Mucosa of rectum (tissue), 2 donors: ENCODE results near the gene KLF13.
A peak's percentile ranks its signal among the peaks of the same experiment; 100 is the strongest.

ENCODE experiments used
- H3K27ac ChIP-seq, 2 donors: one replicate each; pipeline ENCODE4 v1.7.0; 2013; ENCODE audit warnings: inconsistent platforms in 2 of 2, low read depth in 2 of 2, low read length in 2 of 2
- H3K27me3 ChIP-seq, 2 donors: one replicate each; pipeline ENCODE4 v1.7.0; 2013; ENCODE audit warnings: low read length in 2 of 2; ENCODE audit not compliant: control insufficient read depth in 2 of 2, insufficient read depth in 2 of 2
- H3K36me3 ChIP-seq, 2 donors: one replicate each; pipeline ENCODE4 v1.7.0; 2013; ENCODE audit warnings: low read length in 2 of 2; ENCODE audit not compliant: control insufficient read depth in 2 of 2, insufficient read depth in 2 of 2
- H3K4me1 ChIP-seq, 2 donors: one replicate each; pipeline ENCODE4 v1.7.0; 2013; ENCODE audit warnings: low read length in 2 of 2, mild to moderate bottlenecking in 1 of 2; ENCODE audit not compliant: control insufficient read depth in 2 of 2, insufficient read depth in 2 of 2
- H3K4me3 ChIP-seq, 2 donors: one replicate each; pipeline ENCODE4 v1.7.0; 2013; ENCODE audit warnings: low read length in 2 of 2
- H3K9ac ChIP-seq, 2 donors: one replicate each; pipeline ENCODE4 v1.7.0; 2013; ENCODE audit warnings: low read length in 2 of 2, low read depth in 1 of 2, mild to moderate bottlenecking in 1 of 2
- H3K9me3 ChIP-seq, 2 donors: one replicate each; pipeline ENCODE4 v1.7.0; 2013; ENCODE audit warnings: low read length in 2 of 2; ENCODE audit not compliant: control insufficient read depth in 2 of 2
- donor health status: healthy.
- donor health status: Normal muscosa, but diverticular disease.

KLF13 gene

GRCh38 chr15:31326156-31326874 is at the start of gene KLF13:
KLF13 (plus strand) TSS chr15:31326835; CDS start chr15:31327213, 378 bp downstream.
- H3K4me3 ChIP-seq = peak within 1 kb of the TSS; percentile 77 to 79
- peak within 1 kb of the TSS; percentile 100 for H3K27ac ChIP-seq
- H3K36me3 ChIP-seq = peaks cover 0 to 2% of the 10 kb centered on the region in 2 donors
- peak within 1 kb of the TSS; percentile 94 to 98 for H3K9ac ChIP-seq
- peaks cover 28 to 35% of the 10 kb centered on the region in 2 donors for H3K4me1 ChIP-seq
- no peaks in the 10 kb centered on the region for H3K27me3 ChIP-seq
- H3K9me3 ChIP-seq = no peaks in the 10 kb centered on the region

DNA sequence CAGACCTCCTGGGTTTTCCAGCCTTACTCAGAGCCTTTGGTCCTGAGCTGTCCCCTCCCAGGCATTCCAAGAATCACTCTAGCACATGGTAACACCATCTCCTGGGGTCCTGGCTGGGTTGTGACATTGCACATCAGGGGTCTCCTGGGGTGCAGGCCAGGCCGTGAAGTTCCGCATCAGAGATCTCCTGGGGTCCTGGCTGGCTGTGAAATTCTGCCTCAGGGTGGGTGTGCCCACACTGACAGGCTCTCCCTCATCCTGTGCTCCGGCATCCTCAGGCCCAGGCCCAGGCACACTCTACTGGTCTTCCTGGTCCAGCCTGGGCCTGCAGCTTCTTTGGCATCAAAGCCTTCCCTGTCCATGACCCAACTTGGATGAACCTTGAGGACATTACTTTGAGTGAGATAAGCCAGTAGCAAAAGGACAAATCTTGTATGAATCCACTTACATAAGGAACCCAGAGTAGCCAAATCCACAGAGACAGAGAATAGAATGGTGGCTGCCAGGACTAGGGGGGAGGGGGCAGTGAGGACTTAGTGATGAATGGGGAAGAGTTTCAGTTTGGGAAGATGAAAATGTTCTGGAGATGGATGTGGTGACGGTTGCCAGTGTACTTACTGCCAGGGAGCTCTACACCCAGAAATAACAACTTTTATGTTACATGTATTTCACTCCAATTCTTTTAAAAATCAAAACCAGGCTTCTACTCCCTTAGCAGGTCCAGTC is 49.1 kb upstream of the KLF13 start:
- no peak overlapping the region for H3K9ac ChIP-seq
- H3K27me3 ChIP-seq = no peaks in the 10 kb centered on the region
- peaks cover 17 to 23% of the 10 kb centered on the region in 2 donors for H3K4me1 ChIP-seq
- H3K27ac ChIP-seq = no peak overlapping the region
- H3K36me3 ChIP-seq = no peaks in the 10 kb centered on the region
- H3K4me3 ChIP-seq = no peak overlapping the region
- H3K9me3 ChIP-seq = no peaks in the 10 kb centered on the region

GRCh38 chr15:31278061-31278445 is 48.6 kb upstream of the KLF13 start:
- Histone ChIP-seq H3K9me3 (no peaks in the 10 kb centered on the region), H3K36me3 (no peaks in the 10 kb centered on the region), H3K27ac (no peak overlapping the region), H3K9ac (no peak overlapping the region), H3K27me3 (no peaks in the 10 kb centered on the region), H3K4me1 (peaks cover 11 to 18% of the 10 kb centered on the region in 2 donors), H3K4me3 (no peak overlapping the region)

DNA sequence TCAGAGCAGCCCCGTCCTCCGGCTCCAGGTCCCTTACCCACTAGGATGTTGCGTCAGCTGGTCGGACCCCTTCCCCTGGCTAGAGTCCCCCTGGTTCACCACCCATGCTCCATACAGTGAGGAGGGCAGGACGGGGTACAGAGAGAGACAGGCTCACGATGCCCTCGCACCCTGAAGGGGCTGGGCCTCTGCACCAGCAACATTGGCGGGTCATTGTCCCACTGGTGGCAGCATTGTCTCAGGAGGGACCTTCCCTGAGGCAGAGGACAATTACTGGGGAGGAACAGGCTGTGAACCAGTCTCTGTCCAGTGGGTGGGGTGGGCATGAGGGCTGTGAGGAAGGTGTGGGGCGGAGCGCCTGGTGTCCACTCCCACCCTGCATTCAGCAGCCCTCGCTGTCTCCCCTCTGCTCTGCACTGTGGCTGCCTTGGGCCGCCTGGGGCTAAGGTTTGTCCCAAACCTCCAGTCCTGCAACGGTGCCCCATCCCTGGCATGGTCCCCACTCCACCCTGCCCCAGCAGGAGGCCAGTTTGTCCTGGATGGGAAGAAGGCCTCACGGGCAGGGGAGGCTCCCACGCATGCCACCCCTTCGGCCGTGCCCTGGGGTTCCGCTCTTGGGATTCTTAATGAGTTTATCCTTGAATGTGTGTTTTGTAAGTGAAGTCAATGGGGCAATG is 48.0 kb upstream of the KLF13 start:
- H3K27me3 ChIP-seq = no peaks in the 10 kb centered on the region
- no peaks in the 10 kb centered on the region for H3K36me3 ChIP-seq
- no peak overlapping the region for H3K4me3 ChIP-seq
- no peak overlapping the region for H3K27ac ChIP-seq
- H3K4me1 ChIP-seq = peaks cover 11% of the 10 kb centered on the region in 2 donors
- no peak overlapping the region for H3K9ac ChIP-seq
- no peaks in the 10 kb centered on the region for H3K9me3 ChIP-seq

DNA sequence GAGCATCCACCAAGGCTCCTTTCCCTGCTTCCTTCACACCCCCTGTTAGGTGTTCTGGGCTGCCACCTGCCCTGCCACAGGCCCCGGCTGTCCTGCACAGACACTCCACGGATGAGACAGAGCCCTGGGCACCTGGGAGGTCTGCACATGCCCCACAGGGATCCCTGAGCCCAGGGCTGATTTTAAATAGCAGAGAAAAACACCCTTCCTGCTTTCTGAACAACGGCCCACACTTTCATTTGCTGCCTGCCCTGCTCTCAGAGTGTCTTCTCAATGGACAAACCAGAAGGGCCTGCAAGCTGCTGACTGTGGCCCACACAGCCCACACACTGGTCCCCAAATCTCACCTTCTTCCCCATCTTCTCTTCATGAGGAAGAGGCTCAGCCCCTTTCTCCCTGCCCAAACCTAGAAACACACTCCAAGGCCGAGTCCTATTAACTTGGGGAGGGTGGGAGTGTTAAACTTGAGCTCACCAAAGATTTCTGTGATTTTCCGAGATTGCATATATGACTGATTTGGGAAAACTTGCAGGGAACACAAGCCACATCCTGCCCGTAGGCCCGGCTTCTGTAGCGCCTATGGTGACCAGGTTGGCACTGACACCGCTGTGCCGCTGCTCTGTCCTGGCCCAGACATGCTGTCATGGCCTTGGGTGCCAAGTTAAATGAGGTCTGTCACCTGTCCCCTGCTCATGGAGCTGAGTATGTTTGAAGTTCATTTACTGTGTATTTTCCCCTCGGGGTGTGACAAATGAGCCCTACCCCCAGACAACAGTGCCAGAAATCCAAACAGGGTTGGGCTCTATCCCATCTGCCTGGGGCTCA is 47.2 kb upstream of the KLF13 start:
- no peaks in the 10 kb centered on the region for H3K27me3 ChIP-seq
- H3K9ac ChIP-seq = no peak overlapping the region
- no peak overlapping the region for H3K4me3 ChIP-seq
- peaks cover 9 to 10% of the 10 kb centered on the region in 2 donors for H3K4me1 ChIP-seq
- no peak overlapping the region for H3K27ac ChIP-seq
- no peaks in the 10 kb centered on the region for H3K36me3 ChIP-seq
- H3K9me3 ChIP-seq = no peaks in the 10 kb centered on the region

DNA sequence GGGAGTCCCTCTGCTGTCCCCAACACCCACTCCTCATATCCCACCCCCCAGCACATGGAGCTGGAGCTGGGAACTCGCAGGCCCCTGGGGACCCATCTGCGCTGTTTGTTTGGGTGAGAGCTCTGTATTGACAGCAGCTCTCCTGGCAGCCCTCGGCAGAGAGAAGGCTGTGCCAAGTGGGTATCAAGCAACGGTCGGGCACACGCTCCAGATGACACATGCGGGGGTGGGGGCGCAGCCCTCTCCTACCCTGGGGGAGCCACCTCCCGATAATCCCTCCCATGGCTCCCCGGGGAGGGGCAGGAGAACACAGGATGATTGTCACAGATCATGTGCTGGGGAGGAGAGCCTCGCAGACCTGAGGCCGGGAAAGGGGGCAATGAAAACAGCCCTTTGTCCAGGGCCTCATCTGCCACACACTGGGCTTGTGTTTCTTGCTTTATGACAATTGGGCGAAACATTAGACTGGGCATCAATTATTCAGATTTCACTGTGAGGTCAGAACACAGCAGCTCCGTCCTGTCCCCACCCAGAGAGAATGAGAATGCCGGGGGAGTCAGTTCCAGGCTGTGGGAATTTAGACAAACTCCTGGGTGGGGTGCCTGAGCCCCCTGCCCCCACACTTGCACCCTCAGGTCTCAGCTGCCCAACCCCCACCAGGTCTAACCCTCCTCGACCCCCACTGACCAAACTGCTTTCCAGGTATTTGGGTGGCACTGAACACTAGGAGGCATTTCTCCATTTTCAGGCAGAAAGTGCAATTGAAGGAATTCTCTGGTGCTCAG is 46.4 kb upstream of the KLF13 start:
- H3K9me3 ChIP-seq = no peaks in the 10 kb centered on the region
- H3K4me1 ChIP-seq = peaks cover 4 to 6% of the 10 kb centered on the region in 2 donors
- H3K27ac ChIP-seq = no peak overlapping the region
- H3K4me3 ChIP-seq = no peak overlapping the region
- H3K9ac ChIP-seq = no peak overlapping the region
- H3K27me3 ChIP-seq = no peaks in the 10 kb centered on the region
- no peaks in the 10 kb centered on the region for H3K36me3 ChIP-seq

DNA sequence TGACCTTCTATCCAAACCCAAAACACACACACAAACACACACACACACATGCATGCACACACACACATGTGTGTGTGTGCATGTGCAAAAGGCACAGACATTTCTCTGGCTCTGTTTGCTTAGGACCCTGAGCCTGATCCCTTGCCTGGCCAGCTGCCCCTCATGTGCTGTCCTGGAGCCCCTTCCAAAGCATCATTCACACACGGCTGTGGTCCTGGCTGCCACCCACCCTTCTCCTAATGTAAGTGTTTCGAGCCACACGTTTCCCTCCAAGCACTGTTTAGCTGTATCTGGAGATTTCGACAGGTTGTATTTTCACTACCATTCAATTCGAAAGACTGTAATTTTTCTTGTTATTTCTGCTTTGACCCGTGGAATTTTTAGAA is 45.8 kb upstream of the KLF13 start:
- Histone ChIP-seq H3K9ac (no peak overlapping the region), H3K36me3 (no peaks in the 10 kb centered on the region), H3K9me3 (no peaks in the 10 kb centered on the region), H3K27me3 (no peaks in the 10 kb centered on the region), H3K4me1 (peaks cover 4 to 6% of the 10 kb centered on the region in 2 donors), H3K4me3 (no peak overlapping the region), H3K27ac (no peak overlapping the region)

DNA sequence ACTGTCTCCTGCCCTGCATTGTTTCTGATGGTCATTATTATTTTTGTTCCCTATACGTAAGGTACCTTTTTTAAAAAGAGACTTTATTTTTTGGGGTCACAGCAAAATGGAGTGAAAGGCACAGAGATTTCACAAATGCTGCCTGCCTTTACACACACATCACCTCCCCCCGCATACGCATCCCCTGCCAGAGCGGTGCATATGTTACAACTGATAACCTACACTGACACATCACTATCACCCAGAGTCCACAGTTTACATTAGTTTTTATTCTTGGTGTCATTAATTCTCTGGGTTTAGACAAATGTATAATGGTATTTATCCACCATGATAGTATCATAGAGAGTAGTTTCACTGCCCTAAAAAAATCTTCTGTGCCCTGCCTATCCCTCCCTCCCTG is 43.6 kb upstream of the KLF13 start:
- Histone ChIP-seq H3K4me1 (peaks cover 4 to 6% of the 10 kb centered on the region in 2 donors), H3K9me3 (no peaks in the 10 kb centered on the region), H3K27ac (no peak overlapping the region), H3K36me3 (no peaks in the 10 kb centered on the region), H3K27me3 (no peaks in the 10 kb centered on the region), H3K9ac (no peak overlapping the region), H3K4me3 (no peak overlapping the region)

DNA sequence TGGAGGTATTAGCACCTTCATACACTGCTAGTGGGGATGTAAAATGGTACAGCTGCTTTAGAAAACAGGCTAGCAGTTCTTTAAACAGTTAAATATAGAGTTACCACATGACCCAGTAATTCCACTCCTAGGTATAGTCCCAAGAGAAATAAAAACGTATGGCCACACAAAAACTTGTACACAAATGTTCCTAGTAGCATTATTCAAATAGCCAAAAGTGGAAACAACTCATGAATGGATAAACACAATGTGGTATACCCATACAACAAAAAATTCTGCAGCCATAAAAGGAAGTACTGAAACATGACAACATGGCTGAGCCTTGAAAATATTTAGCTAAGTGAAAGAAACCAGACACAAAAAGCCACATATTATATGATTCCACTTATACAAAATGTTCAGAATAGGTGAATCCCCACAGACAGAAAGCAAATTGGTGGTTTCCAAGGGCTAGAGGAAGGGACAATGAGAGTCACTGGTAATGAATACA is 40.8 kb upstream of the KLF13 start:
- Histone ChIP-seq H3K27me3 (no peaks in the 10 kb centered on the region), H3K36me3 (no peaks in the 10 kb centered on the region), H3K9ac (no peak overlapping the region), H3K4me1 (no peaks in the 10 kb centered on the region), H3K4me3 (no peak overlapping the region), H3K9me3 (no peaks in the 10 kb centered on the region), H3K27ac (no peak overlapping the region)
